Naive thymus-derived CD8-positive, alpha-beta T cell (primary cell): ENCODE results near the gene ZNF316. TPM values are rescaled to one million over a fixed set of nuclear protein-coding genes. Genes with fewer than 3 reads are reported as not detected.

Source experiments
- ATAC-seq, 2 donors: fragments of 150-1000 bp; cut with Tn5 transposase in 1 of 2; sonication (Bioruptor Pico), chemical (Tn5 transposase) in 1 of 2; 1 replicate in 1 of 2; 2 replicates in 1 of 2; pipeline ENCODE4 v1.10.0; 2021; ENCODE audit warnings: mild to moderate bottlenecking in 2 of 2, moderate library complexity in 2 of 2
- POLR2A ChIA-PET: fragments of 350-600 bp; sonication (Branson Sonifier 250); formaldehyde crosslinking; loops from one replicate; lab custom pipeline; 2021; ENCODE audit warnings: antibody characterized with exemption; lab: Charles Lee
- DNase-seq, 10 donors: peaks; one replicate each; pipeline versions ENCODE4 v3.0.0 to v3.0.0-alpha.2; 2020 to 2022
- H3K27ac Mint-ChIP-seq, 10 donors: one replicate each; pipeline ENCODE4 v1.8.0; 2020 to 2022; ENCODE audit warnings: mild to moderate bottlenecking in 10 of 10, mixed read lengths in 10 of 10, moderate library complexity in 4 of 10, inconsistent platforms in 1 of 10
- H3K27me3 Mint-ChIP-seq, 5 donors: one replicate each; pipeline ENCODE4 v1.8.0; 2021 to 2022; ENCODE audit warnings: mixed read lengths in 5 of 5
- H3K36me3 Mint-ChIP-seq, 3 donors: one replicate each; pipeline ENCODE4 v1.8.0; 2020 to 2022; ENCODE audit warnings: mixed read lengths in 3 of 3, mild to moderate bottlenecking in 2 of 3, inconsistent platforms in 1 of 3
- H3K4me1 Mint-ChIP-seq, 4 donors: one replicate each; pipeline ENCODE4 v1.8.0; 2021 to 2022; ENCODE audit warnings: mixed read lengths in 4 of 4
- H3K4me3 Mint-ChIP-seq, 10 donors: one replicate each; pipeline ENCODE4 v1.8.0; 2020 to 2022; ENCODE audit warnings: mild to moderate bottlenecking in 10 of 10, mixed read lengths in 10 of 10, moderate library complexity in 6 of 10, inconsistent platforms in 1 of 10
- H3K9me3 Mint-ChIP-seq, 9 donors: one replicate each; pipeline ENCODE4 v1.8.0; 2020 to 2022; ENCODE audit warnings: mixed read lengths in 9 of 9, mild to moderate bottlenecking in 3 of 9, inconsistent platforms in 1 of 9, moderate library complexity in 1 of 9
- polyA plus RNA-seq, 3 donors: library from polyadenylated mRNA; unstranded; fragments of 300-500 nt; fragmentation: Illumina TruSeq; gene quantifications; one replicate each; pipeline ENCODE4 v1.2.3, GENCODE V29; 2021
- total RNA-seq, 8 experiments: library from RNA in 2 of 8; stranded (reverse) in 2 of 8; gene quantifications; one replicate each; pipeline ENCODE4 v1.2.3 and lab custom pipeline; 2021 to 2026

Gene ZNF316
- total and polyA plus RNA-seq, 5 experiments from 2014 or later = 0.96 to 77.9 (median 5.7) TPM

GRCh38 chr7:6649241-6649961 lies 12.3 kb downstream of the ZNF316 start:
- DNase-seq (no peak), ATAC-seq (no peak)
- H3K27me3 Mint-ChIP-seq = no peaks in the 10 kb centered on the region

GRCh38 chr7:6650086-6650485 lies 13.0 kb downstream of the ZNF316 start:
- H3K9me3 Mint-ChIP-seq = peaks cover 0 to 17% (median 0%) of the 10 kb centered on the region in 9 donors
- no peaks in the 10 kb centered on the region for H3K27me3 Mint-ChIP-seq
- ATAC-seq (no peak), DNase-seq (no peak)
- POLR2A ChIA-PET = no interaction called here
- peaks cover 0 to 6% (median under 1%) of the 10 kb centered on the region in 4 donors for H3K4me1 Mint-ChIP-seq
- H3K4me3 Mint-ChIP-seq = no peak overlapping the region
- H3K27ac Mint-ChIP-seq = peak overlapping the region in 4 of 10 donors; percentile 40 to 62 (median 48)
- peaks cover 0 to 59% (median 44%) of the 10 kb centered on the region in 3 donors for H3K36me3 Mint-ChIP-seq

More at GRCh38 chr7:6649241-6649961, 12.3 kb downstream of the ZNF316 start:
- H3K27ac Mint-ChIP-seq = peak overlapping the region in 1 of 10 donors; percentile 44
- H3K4me3 Mint-ChIP-seq = no peak overlapping the region
- POLR2A ChIA-PET = interaction anchor here (0.6 to 1.5 kb wide), 2 partner anchors 10 to 11 kb away, joined by 3 to 4 read pairs; no protein-coding TSS in a partner anchor
- H3K9me3 Mint-ChIP-seq = peaks cover 0 to 14% (median 0%) of the 10 kb centered on the region in 9 donors
- peaks cover 0 to 6% (median under 1%) of the 10 kb centered on the region in 4 donors for H3K4me1 Mint-ChIP-seq
- peaks cover 0 to 63% (median 41%) of the 10 kb centered on the region in 3 donors for H3K36me3 Mint-ChIP-seq

- peaks cover 0 to 21% (median 0%) of the 10 kb centered on the region in 9 donors for H3K9me3 Mint-ChIP-seq
- POLR2A ChIA-PET = no interaction called here
- peaks cover 0 to 6% (median under 1%) of the 10 kb centered on the region in 4 donors for H3K4me1 Mint-ChIP-seq
- H3K36me3 Mint-ChIP-seq = peaks cover 0 to 61% (median 48%) of the 10 kb centered on the region in 3 donors
- ATAC-seq (no peak), DNase-seq (peak in 1 of 10 donors; percentile 42)
- peak overlapping the region in 5 of 10 donors; percentile 10 to 81 (median 46) for H3K27ac Mint-ChIP-seq
- H3K4me3 Mint-ChIP-seq = no peak overlapping the region
- H3K27me3 Mint-ChIP-seq = no peaks in the 10 kb centered on the region
These were observed 13.4 kb downstream of the ZNF316 start for GRCh38 chr7:6650521-6651011.

GRCh38 chr7:6651851-6652445 lies 14.8 kb downstream of the ZNF316 start:
- peak in 1 of 10 donors; percentile 43 for DNase-seq
- Mint-ChIP-seq H3K27ac (no peak overlapping the region), H3K36me3 (peaks cover 0 to 58% (median 45%) of the 10 kb centered on the region in 3 donors), H3K9me3 (peaks cover 0 to 21% (median 0%) of the 10 kb centered on the region in 9 donors), H3K4me3 (no peak overlapping the region), H3K27me3 (no peaks in the 10 kb centered on the region), H3K4me1 (peaks cover 0 to 3% (median under 1%) of the 10 kb centered on the region in 4 donors)
- no peak for ATAC-seq
- POLR2A ChIA-PET = no interaction called here

- ATAC-seq = no peak
- H3K36me3 Mint-ChIP-seq = peaks cover 0 to 54% (median 40%) of the 10 kb centered on the region in 3 donors
- peaks cover 0 to 21% (median 0%) of the 10 kb centered on the region in 9 donors for H3K9me3 Mint-ChIP-seq
- H3K27me3 Mint-ChIP-seq = no peaks in the 10 kb centered on the region
- H3K4me1 Mint-ChIP-seq = peaks cover 0 to 2% (median 0%) of the 10 kb centered on the region in 4 donors
- H3K4me3 Mint-ChIP-seq = no peak overlapping the region
- no peak overlapping the region for H3K27ac Mint-ChIP-seq
- POLR2A ChIA-PET = no interaction called here
- peak in 1 of 10 donors; percentile 45 for DNase-seq
These were observed 15.4 kb downstream of the ZNF316 start for GRCh38 chr7:6652446-6653011.

- peaks cover 0 to 21% (median 0%) of the 10 kb centered on the region in 9 donors for H3K9me3 Mint-ChIP-seq
- POLR2A ChIA-PET = no interaction called here
- no peak for ATAC-seq
- no peak overlapping the region for H3K27ac Mint-ChIP-seq
- H3K4me1 Mint-ChIP-seq = no peaks in the 10 kb centered on the region
- peaks cover 0 to 50% (median 40%) of the 10 kb centered on the region in 3 donors for H3K36me3 Mint-ChIP-seq
- H3K4me3 Mint-ChIP-seq = no peak overlapping the region
- H3K27me3 Mint-ChIP-seq = no peaks in the 10 kb centered on the region
- DNase-seq = peak in 1 of 10 donors; percentile 53
These were observed 16.2 kb downstream of the ZNF316 start for GRCh38 chr7:6653071-6654003.

GRCh38 chr7:6654113-6654841 lies 17.2 kb downstream of the ZNF316 start:
- no peak overlapping the region for H3K4me3 Mint-ChIP-seq
- H3K27me3 Mint-ChIP-seq = no peaks in the 10 kb centered on the region
- POLR2A ChIA-PET = no interaction called here
- H3K9me3 Mint-ChIP-seq = peaks cover 0 to 21% (median 0%) of the 10 kb centered on the region in 9 donors
- H3K4me1 Mint-ChIP-seq = peaks cover 6 to 9% (median 8%) of the 10 kb centered on the region in 4 donors
- DNase-seq (no peak), ATAC-seq (no peak)
- peaks cover 0 to 46% (median 34%) of the 10 kb centered on the region in 3 donors for H3K36me3 Mint-ChIP-seq
- peak overlapping the region in 1 of 10 donors; percentile 71 for H3K27ac Mint-ChIP-seq

- H3K27ac Mint-ChIP-seq = peak overlapping the region in 1 of 10 donors; percentile 71
- peaks cover 0 to 39% (median 29%) of the 10 kb centered on the region in 3 donors for H3K36me3 Mint-ChIP-seq
- no peak overlapping the region for H3K4me3 Mint-ChIP-seq
- peaks cover 8 to 14% (median 13%) of the 10 kb centered on the region in 4 donors for H3K4me1 Mint-ChIP-seq
- no peaks in the 10 kb centered on the region for H3K27me3 Mint-ChIP-seq
- POLR2A ChIA-PET = no interaction called here
- peaks cover 0 to 21% (median 0%) of the 10 kb centered on the region in 9 donors for H3K9me3 Mint-ChIP-seq
- ATAC-seq = no peak
- no peak for DNase-seq
These were observed 17.9 kb downstream of the ZNF316 start for GRCh38 chr7:6654842-6655610.

GRCh38 chr7:6655636-6656385 lies 18.7 kb downstream of the ZNF316 start:
- DNase-seq (no peak), ATAC-seq (no peak)
- Mint-ChIP-seq H3K9me3 (peaks cover 0 to 14% (median 0%) of the 10 kb centered on the region in 9 donors), H3K27me3 (no peaks in the 10 kb centered on the region), H3K4me1 (peaks cover 8 to 14% (median 13%) of the 10 kb centered on the region in 4 donors), H3K27ac (peak overlapping the region in 2 of 10 donors; percentile 34 to 75), H3K36me3 (peaks cover 0 to 31% (median 21%) of the 10 kb centered on the region in 3 donors), H3K4me3 (no peak overlapping the region)
- POLR2A ChIA-PET = no interaction called here

- Mint-ChIP-seq H3K27ac (peak overlapping the region in 1 of 10 donors; percentile 6), H3K9me3 (peaks cover 0 to 10% (median 0%) of the 10 kb centered on the region in 9 donors), H3K36me3 (peaks cover 0 to 25% (median 15%) of the 10 kb centered on the region in 3 donors), H3K4me3 (no peak overlapping the region), H3K27me3 (no peaks in the 10 kb centered on the region), H3K4me1 (peaks cover 8 to 14% (median 13%) of the 10 kb centered on the region in 4 donors)
- POLR2A ChIA-PET = interaction anchor here (0.6 kb wide), 2 partner anchors 39 to 115 kb away, joined by 3 read pairs; no protein-coding TSS in a partner anchor
- DNase-seq = no peak
- no peak for ATAC-seq
These were observed 19.3 kb downstream of the ZNF316 start for GRCh38 chr7:6656413-6656812.
